GM20000 (cell line): ENCODE results near the gene ZNF831.

Source experiments
- DNase-seq: peaks from one replicate; pipeline ENCODE4 v3.0.0; 2012; ENCODE audit warnings: low spot score
- TF ChIP-seq, protein P1 (sequence below): IDR thresholded peaks from 2 replicates; pipeline ENCODE4 v1.5.1; 2012; ENCODE audit warnings: mild to moderate bottlenecking, control low read depth; ENCODE audit errors: extremely low read depth, missing control alignments

ZNF831 gene

DNA sequence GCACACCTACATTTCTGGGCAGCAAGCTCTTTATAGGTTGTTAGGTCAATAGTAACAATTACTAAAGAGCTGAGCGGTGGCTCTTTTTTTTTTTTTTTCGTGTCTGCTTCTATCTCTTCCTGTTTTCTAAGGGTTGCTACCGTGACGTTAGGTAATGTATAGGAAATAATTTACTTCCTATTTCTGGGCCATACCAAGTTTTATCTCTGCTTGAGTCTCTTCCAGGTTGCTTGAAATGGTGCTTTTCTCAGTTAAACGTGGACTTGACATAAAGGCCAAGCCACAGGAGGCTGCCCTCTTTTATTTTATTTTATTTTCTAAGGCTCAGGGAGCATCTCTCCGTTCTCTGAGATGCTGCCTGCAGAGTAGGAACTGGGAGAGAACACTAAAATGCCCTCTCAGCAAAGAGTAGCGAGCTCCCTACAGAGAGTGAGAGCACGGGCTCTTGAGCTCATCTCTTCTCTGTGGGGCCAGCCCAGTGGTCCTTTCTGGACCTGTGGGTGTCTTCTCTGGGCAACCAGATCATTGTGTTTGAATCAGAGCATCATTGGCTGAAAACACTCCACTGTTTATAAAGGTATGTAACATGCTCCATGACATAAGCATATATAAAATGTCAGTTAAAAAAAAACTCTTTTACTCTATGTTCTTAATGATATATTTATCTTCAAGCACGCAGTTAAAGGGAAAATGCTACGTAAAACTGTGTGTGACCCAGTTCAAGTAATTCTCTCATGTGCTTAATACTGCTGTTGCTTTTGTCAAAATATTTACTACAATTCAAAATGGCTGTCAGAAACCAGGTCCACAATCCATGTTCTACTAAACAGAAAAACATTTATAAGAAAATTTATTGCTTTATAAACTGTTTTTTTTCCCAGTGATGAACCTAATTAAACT, at the start of gene ZNF831:
Gene ZNF831, plus strand, starts transcription at position 191 of the 900 bp plus-strand sequence. CDS start 27,199 bp downstream, outside the sequence.
- TF ChIP-seq, protein P1, sequence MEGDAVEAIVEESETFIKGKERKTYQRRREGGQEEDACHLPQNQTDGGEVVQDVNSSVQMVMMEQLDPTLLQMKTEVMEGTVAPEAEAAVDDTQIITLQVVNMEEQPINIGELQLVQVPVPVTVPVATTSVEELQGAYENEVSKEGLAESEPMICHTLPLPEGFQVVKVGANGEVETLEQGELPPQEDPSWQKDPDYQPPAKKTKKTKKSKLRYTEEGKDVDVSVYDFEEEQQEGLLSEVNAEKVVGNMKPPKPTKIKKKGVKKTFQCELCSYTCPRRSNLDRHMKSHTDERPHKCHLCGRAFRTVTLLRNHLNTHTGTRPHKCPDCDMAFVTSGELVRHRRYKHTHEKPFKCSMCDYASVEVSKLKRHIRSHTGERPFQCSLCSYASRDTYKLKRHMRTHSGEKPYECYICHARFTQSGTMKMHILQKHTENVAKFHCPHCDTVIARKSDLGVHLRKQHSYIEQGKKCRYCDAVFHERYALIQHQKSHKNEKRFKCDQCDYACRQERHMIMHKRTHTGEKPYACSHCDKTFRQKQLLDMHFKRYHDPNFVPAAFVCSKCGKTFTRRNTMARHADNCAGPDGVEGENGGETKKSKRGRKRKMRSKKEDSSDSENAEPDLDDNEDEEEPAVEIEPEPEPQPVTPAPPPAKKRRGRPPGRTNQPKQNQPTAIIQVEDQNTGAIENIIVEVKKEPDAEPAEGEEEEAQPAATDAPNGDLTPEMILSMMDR = no peak
- DNase-seq = no peak

DNA sequence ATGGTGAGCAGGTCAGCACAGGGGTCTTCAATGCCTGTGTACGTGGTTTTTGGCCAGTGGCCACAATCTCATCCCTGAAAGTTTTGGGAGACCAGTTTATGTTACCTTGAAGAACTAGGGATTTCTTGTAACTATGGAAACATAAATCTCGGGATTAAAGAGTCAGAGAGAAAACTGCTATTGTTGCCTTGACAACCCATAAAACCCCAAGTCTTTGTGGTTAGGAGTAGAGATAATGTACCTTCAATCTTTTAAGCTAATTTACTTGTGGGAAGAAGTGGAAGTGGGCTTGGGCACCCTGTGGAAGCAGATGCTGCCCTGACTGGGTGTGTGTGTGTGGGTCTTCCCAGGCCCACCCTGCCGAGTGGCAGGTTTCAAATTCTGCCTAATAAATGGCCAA, 46.1 kb upstream of the ZNF831 start:
- no peak for DNase-seq
- TF ChIP-seq, protein P1 = no peak

DNA sequence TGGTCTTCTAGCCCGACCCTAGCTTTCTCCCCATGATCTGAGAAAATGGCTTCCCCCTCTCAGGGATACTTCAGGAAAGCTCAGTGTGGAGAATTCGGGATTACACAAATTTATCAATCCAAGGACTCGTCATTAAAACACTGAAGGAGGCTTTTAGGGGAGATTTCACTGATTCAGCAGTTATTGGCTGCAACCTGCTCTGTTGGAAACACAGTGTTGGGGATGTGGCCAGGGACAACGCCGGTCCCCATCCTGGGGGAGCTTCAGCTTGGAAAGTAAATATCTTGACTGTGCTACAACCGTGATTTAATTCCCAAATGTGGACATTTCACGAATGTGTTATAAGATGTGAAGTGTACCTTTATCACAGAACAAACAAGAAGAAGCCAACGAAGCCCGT, 44.8 kb upstream of the ZNF831 start:
- TF ChIP-seq, protein P1 = no peak

DNA sequence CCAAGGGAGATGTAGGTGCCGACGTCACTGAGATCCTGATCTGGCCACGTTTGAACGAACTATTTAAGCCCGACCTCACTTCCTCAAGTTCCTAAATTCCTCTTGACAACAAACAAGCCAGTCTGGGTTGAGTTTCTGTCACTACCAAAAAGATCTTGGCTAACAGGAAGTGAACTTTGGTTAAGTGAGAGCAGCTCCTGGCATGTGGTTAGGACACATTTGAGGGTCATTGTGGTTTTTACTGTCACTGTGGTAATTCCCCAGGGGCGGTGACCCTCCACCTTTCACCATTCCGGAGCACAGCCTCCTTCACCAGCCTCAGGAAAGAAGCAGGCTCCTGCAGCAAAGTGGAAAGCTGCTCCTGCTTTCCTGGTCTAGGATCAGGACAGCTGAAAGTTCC, 43.1 kb upstream of the ZNF831 start:
- peak; percentile 25 for DNase-seq
- TF ChIP-seq, protein P1 = no peak

More for the DNA sequence above, 44.8 kb upstream of the ZNF831 start:
- DNase-seq = no peak

DNA sequence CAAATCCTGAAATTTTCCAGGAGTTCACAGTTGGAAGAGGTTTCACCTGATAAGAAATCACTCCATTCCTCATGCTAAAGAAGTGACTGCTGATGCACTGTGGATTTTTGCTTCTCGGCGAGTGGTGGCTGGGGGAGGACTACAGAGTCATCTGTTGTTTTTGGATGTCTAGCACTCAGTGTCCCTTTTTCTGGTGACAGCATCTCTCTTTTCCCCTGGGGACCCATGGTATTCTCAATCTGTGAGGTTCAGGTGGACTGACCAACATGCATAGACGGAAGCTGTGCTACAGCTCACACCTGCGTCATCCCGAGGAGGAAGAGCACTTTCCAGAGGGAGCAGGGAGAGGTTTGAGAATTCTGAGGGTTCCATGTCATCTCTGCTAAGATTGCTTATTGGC, 42.7 kb upstream of the ZNF831 start:
- TF ChIP-seq, protein P1 = no peak
- no peak for DNase-seq

DNA sequence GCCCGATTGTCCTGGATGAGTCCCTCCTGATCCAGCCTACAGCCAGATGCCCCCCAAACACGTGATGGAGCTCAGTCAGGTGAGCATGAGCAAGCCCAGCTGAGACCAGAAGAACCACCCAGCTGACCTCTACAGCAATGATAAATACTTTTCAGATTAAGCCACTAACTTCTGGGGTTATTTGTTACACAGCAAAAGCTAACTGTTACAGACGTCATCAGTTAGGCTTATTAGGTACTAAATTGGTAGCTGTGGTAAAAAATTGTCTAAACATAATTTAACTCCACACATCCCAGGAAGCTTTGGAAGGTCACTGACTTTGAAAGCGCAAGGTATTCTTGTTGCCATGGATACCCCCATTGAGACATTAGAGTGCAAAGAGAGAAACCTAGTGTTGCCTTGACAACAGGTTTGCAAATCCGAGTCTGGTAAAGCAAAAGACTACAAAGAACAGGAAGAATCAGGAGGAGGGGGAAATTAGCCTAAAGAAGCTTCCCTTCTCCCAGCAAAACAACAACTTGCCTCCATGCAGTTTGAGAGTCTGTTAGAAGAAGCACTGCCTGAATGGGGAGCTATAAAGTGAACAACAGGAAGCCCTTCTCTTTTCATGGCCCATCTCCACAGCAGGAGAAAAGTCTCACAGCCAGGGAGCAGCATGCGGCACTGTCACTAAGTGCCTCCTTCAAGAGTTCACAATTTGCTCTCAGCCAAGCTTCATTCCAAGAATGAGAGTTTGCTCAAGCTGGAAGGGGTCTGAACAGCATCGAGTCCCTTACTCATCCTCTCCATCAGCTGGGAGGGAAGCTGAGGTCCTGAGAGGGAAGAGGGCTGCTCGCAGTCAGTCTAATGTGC, 41.7 kb upstream of the ZNF831 start:
- TF ChIP-seq, protein P1 = no peak
- DNase-seq = no peak

DNA sequence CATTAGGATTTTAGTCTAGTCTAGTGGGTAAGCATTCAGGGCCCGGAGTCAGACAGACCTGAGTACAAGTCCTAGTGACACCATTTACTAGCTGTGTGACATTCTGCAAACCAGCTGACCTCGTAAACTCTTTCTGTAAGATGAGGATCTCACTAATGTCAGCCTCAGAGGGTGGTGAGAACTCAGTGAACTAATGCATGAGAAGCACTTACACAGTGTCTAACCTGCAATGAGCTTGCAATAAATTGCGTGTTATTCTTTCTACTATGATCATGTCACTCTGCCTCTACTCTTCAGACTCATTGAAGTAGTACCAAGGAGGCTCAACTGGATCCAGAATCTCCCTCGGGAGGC, 41.1 kb upstream of the ZNF831 start:
- no peak for DNase-seq
- TF ChIP-seq, protein P1 = no peak
